HG03442 (cell line): ENCODE measurements around the gene FAM72A.
A peak's percentile ranks its signal among the peaks of the same experiment; 100 is the strongest.
"Not testable (repeated sequence)": the region's sequence is repeated elsewhere in the genome, so short reads cannot be mapped to it uniquely, and the experiment has no call there.

Experiments
- ATAC-seq: cut with Tn5 transposase; IDR thresholded peaks from one replicate; pipeline ENCODE4 v1.9.1; 2021; ENCODE audit warnings: mild to moderate bottlenecking, moderate library complexity; ENCODE audit not compliant: unreplicated experiment

Gene FAM72A

GRCh38 chr1:206173110-206173719 lies 29.4 kb downstream of the FAM72A start:
- not testable (repeated sequence) for ATAC-seq

GRCh38 chr1:206169794-206170193 lies 32.8 kb downstream of the FAM72A start:
- not testable (repeated sequence) for ATAC-seq

DNA sequence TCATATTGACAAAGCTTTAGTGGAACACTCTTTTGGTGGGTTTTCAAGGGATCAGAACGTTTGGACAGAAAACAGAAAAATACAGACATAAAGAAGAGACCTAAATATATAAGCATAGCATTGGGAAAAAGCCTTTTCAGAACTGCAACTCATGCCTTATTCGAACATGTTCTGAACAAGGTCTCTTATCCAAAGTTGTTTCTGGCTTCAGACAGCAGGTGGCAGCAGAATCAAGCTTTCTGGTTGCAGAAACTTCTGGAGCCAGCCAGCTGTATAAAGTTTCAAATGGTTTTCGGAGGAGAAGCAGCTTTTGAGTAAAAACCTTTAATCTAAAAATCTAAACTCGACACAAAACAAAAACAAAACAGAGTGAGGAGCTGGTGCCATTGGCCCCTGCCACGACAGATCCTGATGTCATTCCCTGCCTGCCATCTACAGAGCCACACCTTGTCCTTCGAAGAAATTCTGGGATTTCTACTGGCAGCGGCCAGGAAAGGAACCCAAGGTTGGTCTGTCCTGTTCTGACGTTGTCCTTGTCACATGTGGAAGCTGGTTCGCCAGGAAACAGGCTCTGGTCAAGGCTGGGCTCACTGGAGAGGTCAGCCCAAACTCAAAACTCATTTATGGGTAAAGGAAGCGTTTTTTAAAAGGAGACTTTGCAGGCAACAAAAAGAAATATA lies 35.1 kb downstream of the FAM72A start:
- peak; percentile 79 for ATAC-seq

- ATAC-seq = no peak
Observed at GRCh38 chr1:206145771-206146290, 56.8 kb downstream of the FAM72A start.

- ATAC-seq = no peak
Observed at GRCh38 chr1:206144605-206145004, 58.0 kb downstream of the FAM72A start.

GRCh38 chr1:206143537-206144172 lies 59.0 kb downstream of the FAM72A start:
- ATAC-seq = no peak

GRCh38 chr1:206142770-206143169 lies 59.9 kb downstream of the FAM72A start:
- ATAC-seq = no peak

- ATAC-seq = no peak
Observed at GRCh38 chr1:206142011-206142410, 60.6 kb downstream of the FAM72A start.

DNA sequence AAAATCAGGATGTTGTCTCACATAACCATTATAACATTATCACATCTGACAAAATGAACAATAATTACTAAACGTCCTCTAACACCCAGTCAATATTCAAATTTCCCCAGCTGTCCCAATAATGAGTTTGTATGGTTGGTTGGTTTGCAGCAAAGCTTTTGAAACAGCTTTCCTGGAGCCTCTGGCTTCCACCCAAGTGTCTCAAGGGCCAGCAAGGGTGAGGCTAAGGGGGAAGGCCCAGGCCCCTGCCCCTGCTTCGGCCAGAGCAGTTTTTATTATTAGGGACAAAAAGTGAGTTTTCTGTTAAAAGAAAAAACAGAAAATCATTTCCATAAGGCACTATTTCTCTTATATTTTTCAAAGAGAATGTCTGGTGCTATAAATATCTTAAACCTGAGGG lies 66.4 kb downstream of the FAM72A start:
- no peak for ATAC-seq
